Measurements from ENCODE around the gene WDFY2. TPM values are rescaled to one million over a fixed set of nuclear protein-coding genes. Genes with fewer than 3 reads are reported as not detected.

WDFY2 gene
- total and polyA plus RNA-seq, 7 donors, result 0.66 to 5.3 (median 1.7) TPM

DNA sequence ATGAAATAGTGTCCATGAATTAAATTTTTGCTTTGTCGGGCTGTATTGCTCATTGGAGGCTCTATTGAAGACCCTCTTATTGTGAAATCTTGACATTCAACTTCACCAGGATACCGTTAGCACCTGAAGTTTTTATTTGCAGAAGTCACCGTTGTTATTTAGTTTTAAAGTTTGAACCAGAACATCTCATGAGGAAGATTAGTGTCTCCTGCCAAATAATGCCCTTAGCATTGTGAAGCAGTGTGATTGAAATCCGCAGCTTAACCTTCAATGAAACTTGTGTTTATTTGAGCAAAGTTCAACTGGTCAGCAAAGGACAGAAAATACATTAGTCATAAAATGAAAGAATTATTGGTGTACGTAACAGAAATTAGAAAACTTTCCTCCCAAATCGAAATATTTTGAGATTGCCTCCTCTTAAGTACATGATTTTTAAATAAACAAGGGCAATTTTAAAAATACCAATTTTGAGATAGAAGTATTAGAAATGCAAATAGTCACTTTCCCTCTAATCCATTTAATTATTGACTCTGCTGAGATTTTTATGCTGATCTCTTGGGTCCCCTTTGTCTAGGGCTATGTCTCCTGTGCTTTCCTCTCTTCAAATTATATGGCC, 84.4 kb downstream of the WDFY2 start:
- WGBS, 3 donors, result 56 to 76% (median 68%) methylated on average over 6 of the region's 6 CpGs
- ATAC-seq (no peak), DNase-seq (no peak)
- H3K27me3 ChIP-seq (ENCODE audit: insufficient read depth in 3 of 3, low read length in 2 of 3), result no peaks in the 10 kb centered on the region
- H3K4me3 ChIP-seq, result no peak overlapping the region
- intact Hi-C loops (cut with DNase I), result no loop called here
- no peaks in the 10 kb centered on the region for H3K9me3 ChIP-seq
- TF ChIP-seq, protein P1, sequence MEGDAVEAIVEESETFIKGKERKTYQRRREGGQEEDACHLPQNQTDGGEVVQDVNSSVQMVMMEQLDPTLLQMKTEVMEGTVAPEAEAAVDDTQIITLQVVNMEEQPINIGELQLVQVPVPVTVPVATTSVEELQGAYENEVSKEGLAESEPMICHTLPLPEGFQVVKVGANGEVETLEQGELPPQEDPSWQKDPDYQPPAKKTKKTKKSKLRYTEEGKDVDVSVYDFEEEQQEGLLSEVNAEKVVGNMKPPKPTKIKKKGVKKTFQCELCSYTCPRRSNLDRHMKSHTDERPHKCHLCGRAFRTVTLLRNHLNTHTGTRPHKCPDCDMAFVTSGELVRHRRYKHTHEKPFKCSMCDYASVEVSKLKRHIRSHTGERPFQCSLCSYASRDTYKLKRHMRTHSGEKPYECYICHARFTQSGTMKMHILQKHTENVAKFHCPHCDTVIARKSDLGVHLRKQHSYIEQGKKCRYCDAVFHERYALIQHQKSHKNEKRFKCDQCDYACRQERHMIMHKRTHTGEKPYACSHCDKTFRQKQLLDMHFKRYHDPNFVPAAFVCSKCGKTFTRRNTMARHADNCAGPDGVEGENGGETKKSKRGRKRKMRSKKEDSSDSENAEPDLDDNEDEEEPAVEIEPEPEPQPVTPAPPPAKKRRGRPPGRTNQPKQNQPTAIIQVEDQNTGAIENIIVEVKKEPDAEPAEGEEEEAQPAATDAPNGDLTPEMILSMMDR (IDR thresholded peaks at IDR 0.05), result no peak
- H3K36me3 ChIP-seq (ENCODE audit: insufficient read depth in 1 of 2, low read depth in 1 of 2), result no peaks in the 10 kb centered on the region
- no peaks in the 10 kb centered on the region for H3K4me1 ChIP-seq
- no peak overlapping the region for H3K27ac ChIP-seq

DNA sequence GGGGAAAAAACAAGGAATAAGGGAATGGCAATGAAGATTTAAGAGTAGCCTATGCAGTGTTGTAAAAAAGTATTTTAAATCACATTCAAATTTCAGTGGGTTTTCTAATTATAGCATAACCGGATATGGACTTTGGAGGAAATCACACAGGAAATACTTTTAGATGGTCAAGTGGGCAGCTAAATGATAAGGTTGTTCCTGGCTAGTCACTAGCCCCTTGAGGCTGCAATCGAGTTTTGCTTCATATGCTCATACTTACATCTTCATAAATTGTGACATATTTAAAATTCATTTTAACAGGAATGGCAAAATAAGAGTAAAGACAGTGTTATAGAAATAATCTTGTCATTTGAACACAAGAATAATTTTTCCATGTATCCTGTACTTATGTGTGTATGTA, 88.9 kb downstream of the WDFY2 start:
- ATAC-seq (no peak), DNase-seq (no peak)
- no peaks in the 10 kb centered on the region for H3K9me3 ChIP-seq
- 43 to 52% (median 52%) methylated on average over 2 of the region's 2 CpGs for WGBS, 3 donors
- no peaks in the 10 kb centered on the region for H3K36me3 ChIP-seq (ENCODE audit: insufficient read depth in 1 of 2, low read depth in 1 of 2)
- intact Hi-C loops (cut with DNase I), result no loop called here
- no peak overlapping the region for H3K27ac ChIP-seq
- H3K27me3 ChIP-seq (ENCODE audit: insufficient read depth in 3 of 3, low read length in 2 of 3), result no peaks in the 10 kb centered on the region
- H3K4me3 ChIP-seq, result no peak overlapping the region
- TF ChIP-seq, protein P1 (IDR thresholded peaks at IDR 0.05), result no peak
- H3K4me1 ChIP-seq, result no peaks in the 10 kb centered on the region

DNA sequence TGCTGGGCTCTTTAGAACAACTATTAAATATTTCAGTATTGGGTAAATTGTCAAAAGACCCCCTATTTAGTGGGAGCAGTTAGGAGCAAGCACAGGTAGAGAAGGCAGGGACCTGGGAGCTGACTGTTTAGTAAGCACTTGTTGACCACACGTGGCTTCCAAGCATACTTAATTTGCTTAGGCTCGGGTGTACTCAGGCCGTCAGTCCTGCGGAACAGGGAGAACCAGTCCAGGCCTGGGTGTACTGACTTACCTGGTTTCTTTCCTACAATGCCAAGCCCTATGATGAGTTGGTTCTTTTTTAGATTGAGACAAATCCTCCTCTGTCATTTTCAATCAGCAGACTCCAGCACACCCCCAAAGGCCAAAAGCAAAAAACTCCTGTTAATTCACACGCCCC, 90.0 kb downstream of the WDFY2 start:
- TF ChIP-seq, protein P1 (IDR thresholded peaks at IDR 0.05), result no peak
- no peak for ATAC-seq
- Histone ChIP-seq H3K4me1 (no peaks in the 10 kb centered on the region), H3K27me3 (ENCODE audit: insufficient read depth in 3 of 3, low read length in 2 of 3) (no peaks in the 10 kb centered on the region), H3K9me3 (no peaks in the 10 kb centered on the region), H3K4me3 (no peak overlapping the region), H3K36me3 (ENCODE audit: insufficient read depth in 1 of 2, low read depth in 1 of 2) (no peaks in the 10 kb centered on the region), H3K27ac (no peak overlapping the region)
- no peak for DNase-seq
- 60 to 86% (median 69%) methylated on average over 5 of the region's 5 CpGs for WGBS, 3 donors
- intact Hi-C loops (cut with DNase I), result no loop called here

DNA sequence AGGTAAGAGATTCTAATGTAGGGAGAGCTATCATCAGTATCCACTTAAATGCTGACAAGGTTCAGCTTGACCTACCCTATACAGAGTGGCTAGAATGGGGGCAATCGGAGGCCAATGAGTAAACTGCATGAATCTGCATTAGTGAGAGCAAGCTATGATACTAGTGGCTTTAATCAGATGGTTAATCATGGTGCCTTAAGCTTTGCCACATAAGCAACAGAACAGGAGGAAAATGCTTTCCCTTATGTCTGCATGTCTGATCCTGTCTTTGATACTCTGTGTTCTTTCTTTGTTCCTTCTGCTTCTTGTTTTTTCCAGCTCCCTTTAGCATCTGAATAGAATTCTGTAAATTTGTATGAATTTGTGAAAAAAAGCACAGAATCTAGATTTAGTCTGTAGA, 91.1 kb downstream of the WDFY2 start:
- TF ChIP-seq, protein P1 (IDR thresholded peaks at IDR 0.05), result no peak
- Histone ChIP-seq H3K27me3 (ENCODE audit: insufficient read depth in 3 of 3, low read length in 2 of 3) (no peaks in the 10 kb centered on the region), H3K27ac (no peak overlapping the region), H3K9me3 (no peaks in the 10 kb centered on the region), H3K36me3 (ENCODE audit: insufficient read depth in 1 of 2, low read depth in 1 of 2) (no peaks in the 10 kb centered on the region), H3K4me1 (no peaks in the 10 kb centered on the region), H3K4me3 (no peak overlapping the region)
- intact Hi-C loops (cut with DNase I), result no loop called here
- ATAC-seq (no peak), DNase-seq (no peak)
- 88 to 98% (median 96%) methylated on average over 1 of the region's 1 CpG for WGBS, 3 donors

DNA sequence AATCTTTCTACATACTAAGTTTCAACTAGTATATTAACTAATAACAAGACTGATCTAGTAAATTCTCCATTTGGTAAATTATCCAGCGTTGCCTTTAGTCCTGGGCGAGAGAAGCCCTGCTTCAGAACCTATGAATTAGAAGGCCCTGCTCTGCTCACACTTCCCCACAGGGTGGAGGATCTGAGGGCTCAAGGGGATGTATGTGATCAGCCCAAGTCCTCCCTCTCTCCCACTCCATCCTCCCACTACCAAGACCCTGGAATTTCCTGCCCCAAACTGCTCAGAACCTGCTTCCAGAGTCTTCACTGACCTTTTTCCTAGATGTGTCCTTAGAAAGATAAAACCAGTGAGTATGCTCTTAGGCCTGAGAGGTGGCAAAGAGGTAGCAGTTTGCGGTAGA, 91.6 kb downstream of the WDFY2 start:
- TF ChIP-seq, protein P1 (IDR thresholded peaks at IDR 0.05), result no peak
- intact Hi-C loops (cut with DNase I), result no loop called here
- no peak overlapping the region for H3K4me3 ChIP-seq
- no peaks in the 10 kb centered on the region for H3K9me3 ChIP-seq
- WGBS, 3 donors, result 97% methylated on average over 3 of the region's 3 CpGs
- ATAC-seq, result no peak
- H3K4me1 ChIP-seq, result no peaks in the 10 kb centered on the region
- DNase-seq, result no peak
- no peaks in the 10 kb centered on the region for H3K36me3 ChIP-seq (ENCODE audit: insufficient read depth in 1 of 2, low read depth in 1 of 2)
- H3K27me3 ChIP-seq (ENCODE audit: insufficient read depth in 3 of 3, low read length in 2 of 3), result no peaks in the 10 kb centered on the region
- H3K27ac ChIP-seq, result no peak overlapping the region

Data from psoas muscle (tissue), 8 donors.